Mesodermal cell (in vitro differentiated cells): Measurements from ENCODE around the gene ROR2.

ENCODE experiments used
- H3K27ac ChIP-seq: 2 replicates; pipeline ENCODE4 v1.7.0; 2013; ENCODE audit warnings: mild to moderate bottlenecking, low read depth, low read length, moderate library complexity; ENCODE audit not compliant: severe bottlenecking
- H3K36me3 ChIP-seq: 2 replicates; pipeline ENCODE4 v1.7.1; 2013; ENCODE audit warnings: mild to moderate bottlenecking, low read length, moderate library complexity; ENCODE audit not compliant: control insufficient read depth, insufficient read depth
- H3K4me1 ChIP-seq: one replicate; pipeline ENCODE4 v1.7.1; 2013; ENCODE audit warnings: mild to moderate bottlenecking, low read length; ENCODE audit not compliant: insufficient read depth, control insufficient read depth, poor library complexity, severe bottlenecking
- H3K4me3 ChIP-seq: 2 replicates; pipeline ENCODE4 v1.7.0; 2013; ENCODE audit warnings: low read length, control low read depth, mild to moderate bottlenecking; ENCODE audit not compliant: insufficient read depth, poor library complexity, severe bottlenecking; ENCODE audit errors: extremely low read depth
- H3K9me3 ChIP-seq: 2 replicates; pipeline ENCODE4 v1.7.1; 2013; ENCODE audit warnings: mild to moderate bottlenecking, low read length, moderate library complexity; ENCODE audit not compliant: control insufficient read depth
- WGBS, 2 experiments: methylation state at CpG; one replicate each; pipeline ENCODE4 v1.1.5; 2013; ENCODE audit warnings: missing lambda C conversion rate in 2 of 2; ENCODE audit not compliant: insufficient coverage in 2 of 2; 5-methylcytosine and 5-hydroxymethylcytosine counted together

Gene ROR2

DNA sequence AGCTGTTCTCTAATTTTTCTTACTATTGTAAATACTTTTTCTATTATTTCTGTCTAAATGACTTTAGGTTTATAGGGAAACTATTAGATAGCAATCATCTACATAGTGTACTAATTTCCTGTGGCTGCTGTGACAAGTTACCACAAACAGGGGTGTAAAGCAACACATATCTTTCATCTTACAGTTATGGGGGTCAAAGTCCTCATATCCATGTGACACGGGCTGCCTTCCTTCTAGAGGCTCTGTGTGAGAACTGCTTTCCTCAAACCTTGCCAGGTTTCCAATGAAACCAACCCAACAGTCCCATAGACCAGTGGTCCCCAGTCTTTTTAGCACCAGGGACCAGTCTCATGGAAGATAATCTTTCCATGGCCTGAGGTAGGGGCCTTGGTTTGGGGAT is 189.1 kb downstream of the ROR2 start:
- Histone ChIP-seq H3K36me3 (no peaks in the 10 kb centered on the region), H3K4me3 (no peak overlapping the region), H3K4me1 (no peaks in the 10 kb centered on the region), H3K27ac (no peak overlapping the region), H3K9me3 (peaks cover 9% of the 10 kb centered on the region)
- WGBS, 2 experiments: 100% methylated on average over 1 of the region's 1 CpG; no CpG with 5 or more reads in 1 of the 2 experiments

DNA sequence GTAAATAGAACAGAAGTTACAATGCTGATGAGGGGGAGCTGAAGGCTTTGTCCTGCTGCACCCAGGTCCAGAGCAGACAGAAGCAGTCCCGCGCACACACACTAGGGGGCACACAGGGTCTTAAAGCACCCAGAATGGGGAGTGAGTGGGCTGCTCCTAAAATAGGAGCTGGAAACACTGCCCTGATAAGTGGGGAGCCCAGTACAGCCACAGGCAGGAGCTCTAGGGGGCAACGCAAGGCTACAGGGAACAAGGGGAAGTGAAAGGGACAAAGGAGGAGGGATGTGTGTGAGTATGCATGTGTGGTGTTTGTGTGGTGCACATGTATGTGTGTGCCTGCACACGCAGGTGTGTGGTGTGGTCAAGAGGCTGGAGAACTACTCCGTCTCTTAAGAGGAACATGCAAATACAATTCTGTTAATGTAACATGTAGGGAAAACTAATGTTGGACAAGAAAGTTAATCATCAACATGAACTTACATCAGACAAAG is 191.5 kb downstream of the ROR2 start:
- no peaks in the 10 kb centered on the region for H3K36me3 ChIP-seq
- no peak overlapping the region for H3K4me3 ChIP-seq
- H3K27ac ChIP-seq: no peak overlapping the region
- WGBS, 2 experiments: 18 to 39% methylated on average over 3 to 4 of the region's 5 CpGs
- no peaks in the 10 kb centered on the region for H3K9me3 ChIP-seq
- no peaks in the 10 kb centered on the region for H3K4me1 ChIP-seq

DNA sequence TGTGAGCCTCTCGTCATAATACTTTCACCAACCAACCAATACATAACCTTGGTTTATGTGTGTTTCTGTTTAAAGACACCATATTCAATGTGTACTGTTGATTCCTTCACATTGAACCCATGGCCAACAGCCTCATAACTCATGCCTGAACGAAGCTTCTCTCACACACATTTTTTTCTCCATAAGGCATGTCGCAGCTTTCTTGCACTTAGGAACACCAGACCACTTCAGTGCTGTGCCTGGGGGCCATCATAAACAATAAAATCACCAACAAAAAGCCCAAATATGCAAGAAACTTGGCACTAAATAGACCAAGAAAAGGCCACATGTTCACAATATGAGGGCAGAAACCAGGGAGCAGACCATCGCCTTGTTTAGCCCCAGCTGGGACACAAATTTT is 192.2 kb downstream of the ROR2 start:
- 81 to 94% methylated on average over 1 to 3 of the region's 4 CpGs for WGBS, 2 experiments
- Histone ChIP-seq H3K4me3 (no peak overlapping the region), H3K36me3 (no peaks in the 10 kb centered on the region)

DNA sequence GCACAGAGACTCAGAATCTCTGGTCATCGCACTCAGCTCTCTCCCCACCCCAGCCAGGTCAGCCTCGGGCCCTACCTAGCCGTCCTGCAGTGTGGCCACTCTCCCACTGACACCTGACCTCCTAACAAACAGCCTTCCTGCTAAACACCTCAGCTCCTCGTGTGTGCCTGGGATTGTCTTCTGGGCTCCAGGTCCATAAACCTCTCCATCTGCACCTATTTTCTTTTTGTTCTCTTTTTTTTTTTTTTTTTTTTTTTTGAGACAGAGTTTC is 193.6 kb downstream of the ROR2 start:
- Histone ChIP-seq H3K36me3 (no peaks in the 10 kb centered on the region), H3K4me1 (no peaks in the 10 kb centered on the region), H3K27ac (no peak overlapping the region), H3K4me3 (no peak overlapping the region), H3K9me3 (no peaks in the 10 kb centered on the region)
- WGBS, 2 experiments: 96 to 100% methylated on average over 3 to 4 of the region's 4 CpGs

More for the DNA sequence above, 192.2 kb downstream of the ROR2 start:
- Histone ChIP-seq H3K4me1 (no peaks in the 10 kb centered on the region), H3K27ac (no peak overlapping the region), H3K9me3 (no peaks in the 10 kb centered on the region)

DNA sequence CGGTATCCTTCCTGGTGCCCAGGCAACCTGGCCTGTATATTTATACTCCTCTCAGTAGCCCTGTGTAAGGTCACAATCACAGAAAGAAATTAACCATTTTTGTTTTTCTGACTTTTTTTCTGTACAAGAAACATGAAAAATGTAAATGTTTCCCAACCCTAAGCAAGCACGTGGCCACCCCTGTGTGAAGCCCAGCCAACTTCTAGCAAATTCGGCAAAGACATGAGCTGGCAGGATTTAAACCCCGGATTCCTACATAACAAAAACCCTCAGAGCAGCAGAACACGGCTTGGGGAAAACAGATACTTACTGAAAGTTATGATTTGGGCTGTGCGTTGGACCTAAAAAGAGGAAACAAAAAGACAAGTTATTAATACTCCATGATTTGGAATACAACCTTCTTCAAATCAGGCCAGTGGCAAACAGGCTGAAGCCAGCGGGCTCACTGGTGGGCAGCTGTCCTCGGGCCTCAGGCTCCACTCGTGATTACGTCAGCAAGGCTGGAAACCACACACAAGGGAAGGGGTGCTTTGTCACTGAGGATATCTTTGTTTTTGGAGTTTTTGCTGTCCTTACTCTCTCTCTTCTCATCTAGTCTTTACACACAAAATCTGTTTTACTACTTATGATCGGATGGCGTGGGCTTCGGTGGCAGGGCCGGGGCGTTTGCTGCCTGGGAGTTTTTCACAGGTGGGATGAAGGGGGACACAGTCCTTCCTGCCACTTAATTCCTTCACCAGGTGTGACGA is 194.1 kb downstream of the ROR2 start:
- no peaks in the 10 kb centered on the region for H3K36me3 ChIP-seq
- 86 to 90% methylated on average over 13 to 16 of the region's 16 CpGs for WGBS, 2 experiments
- H3K9me3 ChIP-seq: no peaks in the 10 kb centered on the region
- no peak overlapping the region for H3K4me3 ChIP-seq
- no peaks in the 10 kb centered on the region for H3K4me1 ChIP-seq
- H3K27ac ChIP-seq: no peak overlapping the region

DNA sequence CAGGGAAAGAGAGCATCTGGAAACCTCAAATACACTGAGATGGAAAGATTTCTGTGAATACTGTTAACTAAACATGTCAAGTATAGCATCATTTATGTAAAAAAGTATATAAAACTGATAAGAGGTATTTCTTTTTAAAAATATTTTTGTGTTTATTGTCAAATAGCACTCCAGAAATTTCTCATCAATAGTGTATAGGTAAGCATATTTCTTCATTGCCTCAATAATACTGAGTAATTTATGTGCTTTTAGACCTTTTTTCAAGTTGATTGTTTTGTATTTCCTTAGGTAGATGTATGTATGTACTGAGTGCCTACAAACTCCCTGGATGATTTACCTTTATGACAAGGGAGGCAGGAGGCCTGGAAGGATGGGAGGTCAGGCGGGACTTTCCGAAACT is 196.3 kb downstream of the ROR2 start:
- H3K4me1 ChIP-seq: no peaks in the 10 kb centered on the region
- no peak overlapping the region for H3K27ac ChIP-seq
- no peak overlapping the region for H3K4me3 ChIP-seq
- no CpG with 5 or more reads among the region's 2 CpGs for WGBS, 2 experiments
- no peaks in the 10 kb centered on the region for H3K9me3 ChIP-seq
- H3K36me3 ChIP-seq: no peaks in the 10 kb centered on the region

DNA sequence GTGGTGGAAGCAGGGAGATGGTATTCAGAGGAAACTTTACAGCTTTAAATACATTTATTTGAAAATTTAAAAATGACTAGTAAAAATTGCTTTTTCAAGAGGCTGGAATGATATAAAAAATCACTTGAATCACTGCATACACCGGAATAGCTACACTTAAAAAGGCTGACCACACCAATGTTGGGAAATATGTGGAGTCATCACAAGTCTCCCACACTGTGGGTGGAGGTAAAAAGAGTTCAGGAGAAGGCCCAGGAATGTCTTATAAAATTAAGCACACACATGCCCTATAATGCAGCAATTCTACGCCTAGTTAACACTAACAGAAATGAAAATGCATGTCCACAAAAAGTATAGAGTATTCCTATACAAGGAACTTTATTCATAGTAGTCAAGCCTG is 198.1 kb downstream of the ROR2 start:
- no peak overlapping the region for H3K27ac ChIP-seq
- WGBS, 2 experiments: no CpG with 5 or more reads among the region's 2 CpGs
- H3K4me1 ChIP-seq: no peaks in the 10 kb centered on the region
- no peaks in the 10 kb centered on the region for H3K36me3 ChIP-seq
- no peaks in the 10 kb centered on the region for H3K9me3 ChIP-seq
- H3K4me3 ChIP-seq: no peak overlapping the region

DNA sequence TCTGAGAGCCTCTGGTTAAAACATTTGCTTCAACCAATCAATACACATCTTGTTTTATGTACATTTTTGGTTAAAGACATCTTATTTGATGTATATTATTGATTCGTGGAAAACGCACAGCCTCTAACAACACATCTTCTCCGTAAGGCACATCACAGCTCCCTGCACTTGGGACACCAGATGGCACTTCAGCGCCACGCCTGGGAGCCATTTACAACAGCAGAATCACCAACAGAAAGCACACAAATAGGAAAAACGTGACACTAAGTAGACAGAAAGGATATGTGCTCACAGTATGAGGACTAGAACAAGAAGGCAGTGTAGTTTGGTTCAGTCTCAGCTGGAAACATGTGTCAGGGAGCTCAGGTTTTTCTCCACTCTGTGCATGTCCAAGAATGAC is 199.7 kb downstream of the ROR2 start:
- H3K4me3 ChIP-seq: no peak overlapping the region
- WGBS, 2 experiments: 91 to 100% methylated on average over 3 to 4 of the region's 6 CpGs
- no peaks in the 10 kb centered on the region for H3K9me3 ChIP-seq
- H3K27ac ChIP-seq: no peak overlapping the region
- no peaks in the 10 kb centered on the region for H3K4me1 ChIP-seq
- H3K36me3 ChIP-seq: no peaks in the 10 kb centered on the region

DNA sequence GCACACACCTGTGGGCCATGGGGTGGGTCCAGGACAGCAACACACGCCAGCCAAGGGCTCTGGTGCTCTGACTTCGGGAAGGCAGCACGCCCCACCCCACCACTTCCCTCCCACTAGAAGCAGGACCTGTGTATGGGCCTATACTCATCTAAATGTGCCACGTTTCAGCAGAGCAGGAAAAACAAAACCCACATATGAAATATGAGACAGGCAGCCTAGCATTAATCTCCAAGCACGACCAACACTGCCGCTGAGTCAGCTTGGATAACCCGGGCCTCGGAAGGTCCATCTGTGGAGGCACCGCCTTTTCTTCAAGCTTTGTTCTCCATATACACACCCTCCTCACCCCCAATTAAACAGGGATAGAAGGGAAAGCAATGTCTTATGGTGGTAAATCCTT is 203.1 kb downstream of the ROR2 start:
- Histone ChIP-seq H3K27ac (no peak overlapping the region), H3K4me3 (no peak overlapping the region), H3K4me1 (no peaks in the 10 kb centered on the region), H3K9me3 (no peaks in the 10 kb centered on the region), H3K36me3 (no peaks in the 10 kb centered on the region)
- 88 to 93% methylated on average over 3 to 4 of the region's 9 CpGs for WGBS, 2 experiments

DNA sequence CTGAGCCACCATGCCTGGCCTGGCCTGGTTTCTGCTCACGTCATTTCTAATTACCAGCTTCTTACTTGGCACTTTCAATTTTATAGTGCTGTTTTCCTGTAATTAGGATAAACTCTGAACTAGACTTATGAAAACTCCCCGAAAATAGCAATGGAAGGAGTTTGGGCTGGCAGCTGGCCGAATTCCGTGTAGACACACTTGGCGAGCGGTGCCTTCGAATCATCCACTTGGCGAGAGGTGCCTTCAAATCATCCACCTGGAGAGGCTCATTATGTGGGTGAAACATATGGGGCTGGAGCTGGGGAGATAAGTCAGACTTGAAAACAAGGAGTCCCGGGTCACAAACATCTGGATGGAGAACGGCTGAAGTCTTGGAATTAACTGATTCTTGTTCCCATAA is 203.7 kb downstream of the ROR2 start:
- Histone ChIP-seq H3K27ac (no peak overlapping the region), H3K4me1 (peaks cover 5% of the 10 kb centered on the region), H3K36me3 (no peaks in the 10 kb centered on the region), H3K4me3 (no peak overlapping the region), H3K9me3 (no peaks in the 10 kb centered on the region)
- 100% methylated on average over 1 to 10 of the region's 10 CpGs for WGBS, 2 experiments

DNA sequence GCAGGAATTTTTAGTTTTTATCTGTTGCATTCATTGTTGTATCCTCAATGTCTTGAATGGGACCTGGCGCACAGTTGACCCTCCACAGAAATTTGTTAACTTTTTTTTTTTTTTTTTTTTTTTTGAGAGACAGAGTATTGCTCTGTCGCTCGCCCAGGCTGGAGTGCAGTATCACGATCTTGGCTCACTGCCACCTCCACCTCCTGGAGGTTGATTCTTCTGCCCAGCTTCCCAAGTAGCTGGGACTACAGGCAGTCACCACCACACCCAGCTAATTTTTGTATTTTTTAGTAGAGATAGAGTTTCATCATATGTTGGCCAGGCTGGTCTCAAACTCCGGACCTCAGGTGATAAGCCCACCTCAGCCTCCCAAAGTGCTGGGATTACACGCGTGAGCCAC is 205.9 kb downstream of the ROR2 start:
- no peak overlapping the region for H3K27ac ChIP-seq
- H3K4me3 ChIP-seq: no peak overlapping the region
- no peaks in the 10 kb centered on the region for H3K36me3 ChIP-seq
- H3K4me1 ChIP-seq: peaks cover 6% of the 10 kb centered on the region
- 100% methylated on average over 1 of the region's 7 CpGs for WGBS, 2 experiments
- no peaks in the 10 kb centered on the region for H3K9me3 ChIP-seq
